HEK293 (cell line): ENCODE data around the gene OTUB2.
A peak's percentile ranks its signal among the peaks of the same experiment; 100 is the strongest.

Experiments
- CTCF ChIA-PET: fragments of 350-600 bp; formaldehyde crosslinking; extraction: SDS; loops from one replicate; lab custom pipeline; 2021; ENCODE audit warnings: antibody characterized with exemption; lab: Yijun Ruan, JAX
- POLR2A ChIA-PET: fragments of 300-600 bp; formaldehyde crosslinking; extraction: SDS; loops from one replicate; lab custom pipeline; 2020; ENCODE audit warnings: antibody characterized with exemption, inconsistent platforms; lab: Yijun Ruan, JAX
- H3K27ac ChIP-seq: fragments of 200-500 bp; sonication (Bioruptor generic); 2 replicates; pipeline ENCODE4 v1.5.1; 2014; ENCODE audit warnings: low read depth, low read length, control low read depth, inconsistent platforms; ENCODE audit errors: extremely low read depth
- H3K36me3 ChIP-seq, 2 experiments: fragments of 200-500 bp in 1 of 2; sonication (Bioruptor generic) in 1 of 2; 1 replicate in 1 of 2; 2 replicates in 1 of 2; pipeline ENCODE4 v1.5.1; 2014 to 2017; ENCODE audit warnings: inconsistent platforms in 2 of 2, low read length in 2 of 2; ENCODE audit not compliant: control insufficient read depth in 2 of 2, insufficient read depth in 1 of 2
- H3K4me1 ChIP-seq: fragments of 200-500 bp; sonication (Bioruptor generic); 2 replicates; pipeline ENCODE4 v1.5.1; 2014; ENCODE audit warnings: mild to moderate bottlenecking, low read length, inconsistent platforms; ENCODE audit not compliant: control insufficient read depth, insufficient read depth
- H3K4me3 ChIP-seq: 2 replicates; pipeline ENCODE4 v1.5.1; 2011; ENCODE audit warnings: low read depth, mild to moderate bottlenecking, control low read depth, low read length, moderate library complexity
- H3K9me3 ChIP-seq: fragments of 200-500 bp; sonication (Bioruptor generic); 2 replicates; pipeline ENCODE4 v1.5.1; 2014; ENCODE audit warnings: low read depth, low read length, inconsistent platforms; ENCODE audit not compliant: control insufficient read depth, insufficient read depth
- GLI4 ChIP-seq: fragments of 450-650 bp; formaldehyde crosslinking; IDR thresholded peaks from 2 replicates; pipeline ENCODE4 v1.5.1; 2016; ENCODE audit warnings: missing biosample characterization, missing genetic modification characterization
- GLIS1 ChIP-seq: fragments of 450-650 bp; formaldehyde crosslinking; IDR thresholded peaks from 2 replicates; pipeline ENCODE4 v1.5.1; 2016; ENCODE audit warnings: missing biosample characterization, missing genetic modification characterization
- YY2 ChIP-seq: fragments of 450-650 bp; formaldehyde crosslinking; IDR thresholded peaks from 2 replicates; pipeline ENCODE4 v1.5.1; 2016; ENCODE audit warnings: missing biosample characterization, missing genetic modification characterization
- ZBTB49 ChIP-seq: fragments of 450-650 bp; formaldehyde crosslinking; IDR thresholded peaks from 2 replicates; pipeline ENCODE4 v1.5.1; 2016; ENCODE audit warnings: missing biosample characterization, missing genetic modification characterization, low read depth
- ZIC2 ChIP-seq: fragments of 450-650 bp; formaldehyde crosslinking; IDR thresholded peaks from 2 replicates; pipeline ENCODE4 v1.5.1; 2016; ENCODE audit warnings: missing biosample characterization, missing genetic modification characterization
- ZNF280D ChIP-seq: fragments of 450-650 bp; formaldehyde crosslinking; IDR thresholded peaks from 2 replicates; pipeline ENCODE4 v1.5.1; 2016; ENCODE audit warnings: missing biosample characterization, missing genetic modification characterization
- ZNF404 ChIP-seq: fragments of 450-650 bp; formaldehyde crosslinking; IDR thresholded peaks from 2 replicates; pipeline ENCODE4 v1.5.1; 2017; ENCODE audit warnings: missing biosample characterization, missing genetic modification characterization
- ZNF610 ChIP-seq: fragments of 450-650 bp; formaldehyde crosslinking; IDR thresholded peaks from 2 replicates; pipeline ENCODE4 v1.5.1; 2016; ENCODE audit warnings: missing biosample characterization, missing genetic modification characterization, borderline replicate concordance
- ZNF629 ChIP-seq: fragments of 450-650 bp; formaldehyde crosslinking; IDR thresholded peaks from 2 replicates; pipeline ENCODE4 v1.5.1; 2017; ENCODE audit warnings: missing biosample characterization, missing genetic modification characterization
- ZNF768 ChIP-seq: fragments of 450-650 bp; formaldehyde crosslinking; IDR thresholded peaks from 2 replicates; pipeline ENCODE4 v1.5.1; 2018; ENCODE audit warnings: missing biosample characterization, mild to moderate bottlenecking, missing genetic modification characterization
- ZXDB ChIP-seq: fragments of 450-650 bp; formaldehyde crosslinking; IDR thresholded peaks from 2 replicates; pipeline ENCODE4 v1.5.1; 2016; ENCODE audit warnings: missing biosample characterization, missing genetic modification characterization
- TF ChIP-seq, protein P1 (sequence below): fragments of 450-650 bp; formaldehyde crosslinking; IDR thresholded peaks from 2 replicates; pipeline ENCODE4 v1.5.1; 2016; ENCODE audit warnings: missing biosample characterization, missing genetic modification characterization
- TF ChIP-seq, protein P2 (sequence below): fragments of 450-650 bp; formaldehyde crosslinking; IDR thresholded peaks from 2 replicates; pipeline ENCODE4 v1.5.1; 2016; ENCODE audit warnings: missing biosample characterization, missing genetic modification characterization
- TF ChIP-seq, protein P3 (sequence below): fragments of 450-650 bp; formaldehyde crosslinking; IDR thresholded peaks from 2 replicates; pipeline ENCODE4 v1.5.1; 2017; ENCODE audit warnings: missing biosample characterization, missing genetic modification characterization

The OTUB2 gene

DNA sequence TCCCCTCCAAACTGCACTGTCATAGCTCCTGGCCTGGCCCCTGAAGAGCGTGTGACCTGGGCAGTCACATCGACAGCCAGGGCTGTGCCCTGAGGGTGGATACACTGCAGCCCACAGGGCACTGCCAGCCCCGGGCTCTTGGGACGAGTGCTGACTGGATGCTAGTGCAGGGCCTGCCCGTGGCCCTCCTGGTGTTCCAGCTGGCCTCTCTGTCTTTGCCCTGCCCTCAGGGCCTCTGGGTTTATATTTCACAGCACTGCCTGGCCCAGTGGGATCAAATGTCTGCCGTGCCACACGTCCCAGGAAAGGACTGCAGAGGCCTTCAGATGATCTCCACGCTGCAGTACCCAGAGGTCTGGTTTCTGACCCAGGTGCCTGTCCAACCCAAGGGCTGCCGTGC, 39.2 kb upstream of the OTUB2 start:
- Histone ChIP-seq H3K9me3 (no peaks in the 10 kb centered on the region), H3K27ac (no peak overlapping the region), H3K36me3 (no peaks in the 10 kb centered on the region), H3K4me1 (no peaks in the 10 kb centered on the region), H3K4me3 (no peak overlapping the region)
- CTCF ChIA-PET, result interaction anchor here (4.9 to 5.2 kb wide), 2 partner anchors 13 to 47 kb away, joined by 27 read pairs; no protein-coding TSS in a partner anchor
- POLR2A ChIA-PET, result no interaction called here
- 0 out of 2 replicates have a peak, but pooled peaks have one; percentile 16 for TF ChIP-seq ZIC2 (tag by site-specific recombination)
- TF ChIP-seq, protein P1, sequence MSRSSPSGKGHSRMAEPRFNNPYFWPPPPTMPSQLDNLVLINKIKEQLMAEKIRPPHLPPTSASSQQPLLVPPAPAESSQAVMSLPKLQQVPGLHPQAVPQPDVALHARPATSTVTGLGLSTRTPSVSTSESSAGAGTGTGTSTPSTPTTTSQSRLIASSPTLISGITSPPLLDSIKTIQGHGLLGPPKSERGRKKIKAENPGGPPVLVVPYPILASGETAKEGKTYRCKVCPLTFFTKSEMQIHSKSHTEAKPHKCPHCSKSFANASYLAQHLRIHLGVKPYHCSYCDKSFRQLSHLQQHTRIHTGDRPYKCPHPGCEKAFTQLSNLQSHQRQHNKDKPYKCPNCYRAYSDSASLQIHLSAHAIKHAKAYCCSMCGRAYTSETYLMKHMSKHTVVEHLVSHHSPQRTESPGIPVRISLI (tag by site-specific recombination), result no peak

GRCh38 chr14:93987376-93987775, 38.8 kb upstream of the OTUB2 start:
- ChIA-PET POLR2A (no interaction called here), CTCF (no interaction called here)
- Histone ChIP-seq H3K9me3 (no peaks in the 10 kb centered on the region), H3K27ac (no peak overlapping the region), H3K4me1 (no peaks in the 10 kb centered on the region), H3K36me3 (no peaks in the 10 kb centered on the region), H3K4me3 (no peak overlapping the region)
- TF ChIP-seq ZBTB49 (tag by site-specific recombination), result no peak
- TF ChIP-seq GLI4, result no peak
- TF ChIP-seq ZNF280D (tag by site-specific recombination), result no peak
- TF ChIP-seq, protein P2, sequence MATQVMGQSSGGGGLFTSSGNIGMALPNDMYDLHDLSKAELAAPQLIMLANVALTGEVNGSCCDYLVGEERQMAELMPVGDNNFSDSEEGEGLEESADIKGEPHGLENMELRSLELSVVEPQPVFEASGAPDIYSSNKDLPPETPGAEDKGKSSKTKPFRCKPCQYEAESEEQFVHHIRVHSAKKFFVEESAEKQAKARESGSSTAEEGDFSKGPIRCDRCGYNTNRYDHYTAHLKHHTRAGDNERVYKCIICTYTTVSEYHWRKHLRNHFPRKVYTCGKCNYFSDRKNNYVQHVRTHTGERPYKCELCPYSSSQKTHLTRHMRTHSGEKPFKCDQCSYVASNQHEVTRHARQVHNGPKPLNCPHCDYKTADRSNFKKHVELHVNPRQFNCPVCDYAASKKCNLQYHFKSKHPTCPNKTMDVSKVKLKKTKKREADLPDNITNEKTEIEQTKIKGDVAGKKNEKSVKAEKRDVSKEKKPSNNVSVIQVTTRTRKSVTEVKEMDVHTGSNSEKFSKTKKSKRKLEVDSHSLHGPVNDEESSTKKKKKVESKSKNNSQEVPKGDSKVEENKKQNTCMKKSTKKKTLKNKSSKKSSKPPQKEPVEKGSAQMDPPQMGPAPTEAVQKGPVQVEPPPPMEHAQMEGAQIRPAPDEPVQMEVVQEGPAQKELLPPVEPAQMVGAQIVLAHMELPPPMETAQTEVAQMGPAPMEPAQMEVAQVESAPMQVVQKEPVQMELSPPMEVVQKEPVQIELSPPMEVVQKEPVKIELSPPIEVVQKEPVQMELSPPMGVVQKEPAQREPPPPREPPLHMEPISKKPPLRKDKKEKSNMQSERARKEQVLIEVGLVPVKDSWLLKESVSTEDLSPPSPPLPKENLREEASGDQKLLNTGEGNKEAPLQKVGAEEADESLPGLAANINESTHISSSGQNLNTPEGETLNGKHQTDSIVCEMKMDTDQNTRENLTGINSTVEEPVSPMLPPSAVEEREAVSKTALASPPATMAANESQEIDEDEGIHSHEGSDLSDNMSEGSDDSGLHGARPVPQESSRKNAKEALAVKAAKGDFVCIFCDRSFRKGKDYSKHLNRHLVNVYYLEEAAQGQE (tag by site-specific recombination), result no peak
- TF ChIP-seq, protein P3, sequence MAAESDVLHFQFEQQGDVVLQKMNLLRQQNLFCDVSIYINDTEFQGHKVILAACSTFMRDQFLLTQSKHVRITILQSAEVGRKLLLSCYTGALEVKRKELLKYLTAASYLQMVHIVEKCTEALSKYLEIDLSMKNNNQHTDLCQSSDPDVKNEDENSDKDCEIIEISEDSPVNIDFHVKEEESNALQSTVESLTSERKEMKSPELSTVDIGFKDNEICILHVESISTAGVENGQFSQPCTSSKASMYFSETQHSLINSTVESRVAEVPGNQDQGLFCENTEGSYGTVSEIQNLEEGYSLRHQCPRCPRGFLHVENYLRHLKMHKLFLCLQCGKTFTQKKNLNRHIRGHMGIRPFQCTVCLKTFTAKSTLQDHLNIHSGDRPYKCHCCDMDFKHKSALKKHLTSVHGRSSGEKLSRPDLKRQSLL (tag by site-specific recombination), result no peak
- no peak for TF ChIP-seq ZXDB (tag by site-specific recombination)
- TF ChIP-seq ZNF629 (tag by site-specific recombination), result no peak
- no peak for TF ChIP-seq YY2 (tag by site-specific recombination)
- no peak for TF ChIP-seq GLIS1 (tag by site-specific recombination)
- no peak for TF ChIP-seq ZNF610
- TF ChIP-seq ZNF404 (tag by site-specific recombination), result no peak
- no peak for TF ChIP-seq ZNF768 (tag by site-specific recombination)
